ENCODE results near the gene KIAA1671.

The KIAA1671 gene

GRCh38 chr22:25069758-25070481 is 117.4 kb downstream of the KIAA1671 start:
- DNase-seq, result no peak

- DNase-seq, result no peak
These were observed 118.4 kb downstream of the KIAA1671 start for GRCh38 chr22:25070956-25071355.

- DNase-seq, result no peak
These were observed 119.2 kb downstream of the KIAA1671 start for GRCh38 chr22:25071720-25072119.

- DNase-seq, result no peak
These were observed 119.9 kb downstream of the KIAA1671 start for GRCh38 chr22:25072406-25072805.

GRCh38 chr22:25076336-25076735 is 123.8 kb downstream of the KIAA1671 start:
- DNase-seq, result no peak

GRCh38 chr22:25077056-25077455 is 124.5 kb downstream of the KIAA1671 start:
- DNase-seq, result no peak

GRCh38 chr22:25077964-25078363 is 125.4 kb downstream of the KIAA1671 start:
- no peak for DNase-seq

GRCh38 chr22:25078591-25078990 is 126.1 kb downstream of the KIAA1671 start:
- DNase-seq, result no peak

GRCh38 chr22:25080855-25081254 is 128.3 kb downstream of the KIAA1671 start:
- DNase-seq, result no peak

GRCh38 chr22:25081409-25081824 is 128.9 kb downstream of the KIAA1671 start:
- no peak for DNase-seq

GRCh38 chr22:25082096-25082495 is 129.6 kb downstream of the KIAA1671 start:
- no peak for DNase-seq

- DNase-seq, result no peak
These were observed 130.7 kb downstream of the KIAA1671 start for GRCh38 chr22:25083056-25083806.

- no peak for DNase-seq
These were observed 131.3 kb downstream of the KIAA1671 start for GRCh38 chr22:25083807-25084200.

GRCh38 chr22:25084405-25085107 is 132.0 kb downstream of the KIAA1671 start:
- DNase-seq, result no peak

GRCh38 chr22:25085156-25085555 is 132.6 kb downstream of the KIAA1671 start:
- no peak for DNase-seq

- no peak for DNase-seq
These were observed 133.7 kb downstream of the KIAA1671 start for GRCh38 chr22:25085930-25086901.

- no peak for DNase-seq
These were observed 134.4 kb downstream of the KIAA1671 start for GRCh38 chr22:25086902-25087282.

- DNase-seq, result no peak
These were observed 137.8 kb downstream of the KIAA1671 start for GRCh38 chr22:25090225-25090890.

GRCh38 chr22:25091458-25091857 is 138.9 kb downstream of the KIAA1671 start:
- no peak for DNase-seq

GRCh38 chr22:25092119-25092518 is 139.6 kb downstream of the KIAA1671 start:
- DNase-seq, result no peak

GRCh38 chr22:25094579-25094978 is 142.1 kb downstream of the KIAA1671 start:
- DNase-seq, result no peak

GRCh38 chr22:25095869-25096268 is 143.4 kb downstream of the KIAA1671 start:
- no peak for DNase-seq

Measured in NCI-H187 (cell line).